ENCODE measurements around the gene MRTFA.
"Not testable (repeated sequence)": the region's sequence is repeated elsewhere in the genome, so short reads cannot be mapped to it uniquely, and the experiment has no call there.

Gene MRTFA

DNA sequence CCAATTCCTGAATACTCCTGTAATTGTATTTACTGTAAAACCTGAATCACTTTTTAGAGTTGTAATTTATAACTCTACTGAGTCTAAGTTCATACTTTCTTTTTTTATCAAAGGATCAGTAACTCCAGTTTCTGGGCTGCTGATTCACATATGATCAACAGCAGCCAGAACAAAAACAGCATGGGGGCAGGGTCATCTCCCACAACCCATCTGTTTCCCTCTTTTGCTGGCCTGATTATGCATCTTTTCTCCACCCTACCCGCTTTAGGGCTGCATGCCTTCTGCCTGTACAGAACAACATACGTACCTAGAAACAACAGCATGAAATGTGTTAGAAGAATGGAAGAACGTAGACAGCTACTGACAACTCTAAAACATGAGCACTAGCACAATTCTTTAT lies 76.0 kb downstream of the MRTFA start:
- no peak for DNase-seq (ENCODE audit: low read depth in 2 of 2, low spot score in 1 of 2)

DNA sequence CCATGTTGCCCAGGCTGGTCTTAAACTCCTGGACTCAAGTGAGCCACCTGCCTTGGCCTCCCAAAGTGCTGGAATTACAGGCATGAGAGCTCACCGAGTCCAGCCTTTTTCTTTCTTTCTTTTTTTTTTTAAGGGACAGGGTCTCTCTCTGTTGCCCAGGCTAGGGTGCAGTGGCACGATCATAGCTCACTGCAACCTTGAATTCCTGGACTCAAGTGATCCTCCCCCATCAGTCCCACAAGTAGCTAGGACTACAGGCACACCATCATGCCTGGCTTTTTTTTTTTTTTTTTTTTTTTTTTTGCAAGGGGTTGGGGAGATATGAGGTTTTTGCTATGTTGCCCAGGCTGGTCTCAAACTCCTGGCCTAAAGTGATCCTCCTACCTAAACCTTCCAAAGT lies 78.5 kb downstream of the MRTFA start:
- no peak for DNase-seq (ENCODE audit: low read depth in 2 of 2, low spot score in 1 of 2)

DNA sequence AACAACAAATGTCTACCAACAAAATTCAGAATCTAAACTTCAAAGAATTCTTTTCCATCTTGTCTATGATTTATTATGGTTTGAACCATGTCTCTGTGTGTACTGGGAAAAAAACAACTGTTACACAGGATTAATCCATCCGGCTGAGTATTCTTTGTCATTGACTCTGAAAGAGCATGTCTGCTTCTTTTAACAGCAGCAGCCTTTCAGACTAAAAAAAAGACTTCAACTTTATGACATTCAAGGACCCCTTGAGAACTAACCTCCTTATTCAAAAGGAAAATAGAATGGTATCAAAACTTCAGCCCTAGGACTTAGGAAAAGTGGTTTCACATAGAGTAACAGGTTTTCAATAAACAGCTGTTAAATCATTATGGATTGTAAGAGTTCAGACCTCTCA lies 79.9 kb downstream of the MRTFA start:
- no peak for DNase-seq (ENCODE audit: low read depth in 2 of 2, low spot score in 1 of 2)

- DNase-seq (ENCODE audit: low read depth in 2 of 2, low spot score in 1 of 2) = not testable (repeated sequence)
Observed at GRCh38 chr22:40554023-40554422, 82.5 kb downstream of the MRTFA start.

DNA sequence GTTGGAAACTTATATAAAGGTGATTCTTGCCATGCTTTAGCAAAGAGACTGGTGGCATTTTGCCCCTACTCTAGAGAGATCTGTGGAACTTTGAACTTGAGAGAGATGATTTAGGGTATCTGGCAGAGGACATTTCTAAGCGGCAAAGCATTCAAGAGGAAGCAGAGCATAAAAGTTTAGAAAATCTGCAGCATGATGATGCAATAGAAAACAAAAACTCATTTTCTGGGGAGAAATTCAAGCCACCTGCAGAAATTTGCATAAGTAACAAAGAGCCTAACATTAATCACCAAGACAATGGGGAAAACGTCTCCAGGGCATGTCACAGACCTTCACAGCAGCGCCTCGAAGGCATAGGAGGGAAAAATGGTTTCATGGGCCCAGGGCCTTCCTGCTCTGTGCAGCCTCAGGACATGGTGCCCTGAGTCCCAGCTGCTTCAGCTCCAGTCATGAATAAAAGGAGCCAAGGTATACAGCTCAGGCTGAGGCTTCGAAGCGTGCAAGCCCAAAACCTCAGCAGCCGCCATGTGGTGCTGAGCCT lies 83.4 kb downstream of the MRTFA start:
- no peak for DNase-seq (ENCODE audit: low read depth in 2 of 2, low spot score in 1 of 2)

DNA sequence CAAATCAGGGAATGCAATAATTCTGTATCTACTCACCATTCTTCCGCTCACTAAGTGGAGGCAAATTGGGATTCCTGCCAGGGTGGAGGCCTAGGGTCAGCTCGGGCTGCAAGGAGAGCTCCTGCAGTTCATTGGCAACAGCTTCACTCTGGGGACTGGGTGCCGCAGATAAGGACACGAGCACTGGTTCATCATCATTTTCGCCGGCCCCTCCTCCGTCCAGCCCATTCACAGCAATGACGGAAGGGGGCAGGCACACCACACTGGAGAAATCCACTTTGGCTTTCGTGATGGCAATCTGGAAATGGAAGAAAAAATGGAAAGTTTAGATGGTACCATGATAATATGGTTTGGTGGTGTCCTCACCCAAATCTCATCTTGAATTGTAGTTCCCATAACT lies 84.4 kb downstream of the MRTFA start:
- DNase-seq (ENCODE audit: low read depth in 2 of 2, low spot score in 1 of 2) = no peak

DNA sequence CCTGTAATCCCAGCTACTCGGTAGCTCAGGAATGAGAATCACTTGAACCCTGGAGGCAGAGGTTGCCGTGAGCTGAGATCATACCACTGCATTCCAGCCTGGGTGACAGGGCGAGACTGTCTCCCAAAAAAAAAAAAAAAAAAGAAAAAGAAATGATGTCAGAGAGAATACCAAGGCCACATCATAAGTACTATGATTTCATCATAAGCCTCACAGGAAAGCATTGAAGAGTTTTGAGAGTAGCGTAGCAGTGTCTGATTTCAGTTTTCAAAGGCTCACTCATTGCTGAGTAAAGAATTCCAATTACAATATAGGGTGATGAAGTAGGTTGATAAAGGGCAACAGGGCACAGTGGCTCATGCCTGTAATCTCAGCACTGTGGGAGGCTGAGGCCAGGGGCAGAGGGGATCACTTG lies 88.8 kb downstream of the MRTFA start:
- DNase-seq (ENCODE audit: low read depth in 2 of 2, low spot score in 1 of 2) = no peak

DNA sequence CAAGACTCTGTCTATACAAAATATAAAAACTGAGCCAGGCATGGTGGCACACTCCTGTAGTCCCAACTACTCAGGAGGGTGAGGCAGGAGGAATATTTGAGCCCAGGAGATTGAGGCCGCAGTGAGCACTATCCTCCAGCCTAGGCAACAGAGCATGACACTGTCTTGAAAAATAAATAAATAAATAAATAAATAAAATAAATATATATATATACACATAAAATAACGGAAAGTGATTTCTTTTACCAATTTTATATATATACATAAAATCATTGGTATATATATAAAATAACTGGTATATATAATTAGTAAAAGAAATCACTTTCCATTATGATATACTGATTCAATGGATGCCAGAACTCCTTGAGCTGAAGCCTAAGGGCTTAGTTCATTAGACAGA lies 91.8 kb downstream of the MRTFA start:
- DNase-seq (ENCODE audit: low read depth in 2 of 2, low spot score in 1 of 2) = no peak

DNA sequence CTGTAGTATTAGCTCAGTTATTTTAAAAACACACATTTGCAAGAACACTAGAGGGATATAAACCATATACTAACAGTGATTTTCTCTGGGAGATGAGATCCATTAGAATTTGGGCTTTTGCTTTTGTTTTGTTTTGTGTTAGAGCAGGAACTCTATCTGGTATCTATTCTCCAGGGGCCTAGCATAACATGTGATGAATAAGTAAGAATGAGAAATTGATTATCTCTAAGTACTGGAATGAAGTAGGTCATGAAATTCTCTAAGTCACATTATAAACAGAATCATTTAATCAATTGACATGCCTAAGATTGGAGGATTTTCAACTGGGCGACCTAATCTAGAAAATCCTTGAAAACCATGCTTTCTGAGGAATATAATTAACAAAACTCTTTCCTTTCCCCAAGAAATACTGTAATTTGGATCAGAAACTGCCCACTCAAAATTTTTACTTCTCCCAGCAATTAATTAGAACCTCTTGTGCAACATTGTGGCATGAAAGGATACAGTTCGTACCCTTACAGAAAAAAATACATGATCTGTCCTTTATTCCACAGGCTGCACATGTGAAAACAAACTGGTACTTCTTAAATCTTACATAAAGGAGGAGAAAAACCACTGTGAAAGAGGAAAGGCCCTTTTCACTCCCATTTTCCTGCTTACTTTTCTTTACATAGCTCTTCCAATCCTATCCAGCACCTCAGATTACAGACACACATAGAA lies 93.5 kb downstream of the MRTFA start:
- DNase-seq (ENCODE audit: low read depth in 2 of 2, low spot score in 1 of 2) = no peak

- DNase-seq (ENCODE audit: low read depth in 2 of 2, low spot score in 1 of 2) = no peak
Observed at GRCh38 chr22:40541300-40541699, 95.2 kb downstream of the MRTFA start.

DNA sequence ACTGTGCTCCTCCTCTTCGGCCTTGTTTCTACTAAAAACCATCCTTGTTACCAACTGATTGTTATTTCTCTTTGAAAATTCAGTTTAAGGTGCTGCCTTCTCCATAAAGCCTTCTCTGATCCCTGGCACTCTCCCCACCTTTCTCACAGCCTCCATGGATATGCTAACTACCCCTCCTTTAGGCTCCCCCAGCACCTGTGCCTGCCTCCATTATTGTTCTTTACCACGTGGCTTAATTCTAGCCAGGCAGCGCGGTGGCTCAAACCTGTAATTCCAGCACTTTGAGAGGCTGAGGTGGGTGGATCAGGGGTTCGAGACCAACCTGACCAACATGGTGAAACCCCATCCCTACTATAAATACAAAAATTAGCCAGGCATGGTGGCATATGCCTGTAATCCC lies 96.3 kb downstream of the MRTFA start:
- no peak for DNase-seq (ENCODE audit: low read depth in 2 of 2, low spot score in 1 of 2)

GRCh38 chr22:40536149-40536548 lies 100.4 kb downstream of the MRTFA start:
- DNase-seq (ENCODE audit: low read depth in 2 of 2, low spot score in 1 of 2) = not testable (repeated sequence)

DNA sequence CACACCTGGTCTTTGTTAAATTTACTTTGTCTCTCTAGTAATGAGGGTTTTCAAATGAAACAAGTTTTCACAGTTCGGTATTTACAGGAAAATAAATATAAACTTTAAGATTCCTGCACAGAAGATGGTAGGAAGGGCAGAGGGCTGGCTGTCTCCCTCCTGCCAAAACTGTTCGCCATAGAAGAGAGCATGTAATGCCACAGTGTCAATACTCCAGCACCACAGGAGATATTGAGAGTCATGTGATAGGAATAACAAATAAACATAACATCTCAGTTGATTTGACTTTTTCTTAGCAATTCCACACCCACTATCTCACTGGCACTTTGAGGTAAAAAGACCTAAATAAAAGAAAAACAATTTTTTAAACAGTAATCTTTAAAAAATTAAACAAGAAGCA lies 100.9 kb downstream of the MRTFA start:
- no peak for DNase-seq (ENCODE audit: low read depth in 2 of 2, low spot score in 1 of 2)

GRCh38 chr22:40535189-40535512 lies 101.4 kb downstream of the MRTFA start:
- no peak for DNase-seq (ENCODE audit: low read depth in 2 of 2, low spot score in 1 of 2)

DNA sequence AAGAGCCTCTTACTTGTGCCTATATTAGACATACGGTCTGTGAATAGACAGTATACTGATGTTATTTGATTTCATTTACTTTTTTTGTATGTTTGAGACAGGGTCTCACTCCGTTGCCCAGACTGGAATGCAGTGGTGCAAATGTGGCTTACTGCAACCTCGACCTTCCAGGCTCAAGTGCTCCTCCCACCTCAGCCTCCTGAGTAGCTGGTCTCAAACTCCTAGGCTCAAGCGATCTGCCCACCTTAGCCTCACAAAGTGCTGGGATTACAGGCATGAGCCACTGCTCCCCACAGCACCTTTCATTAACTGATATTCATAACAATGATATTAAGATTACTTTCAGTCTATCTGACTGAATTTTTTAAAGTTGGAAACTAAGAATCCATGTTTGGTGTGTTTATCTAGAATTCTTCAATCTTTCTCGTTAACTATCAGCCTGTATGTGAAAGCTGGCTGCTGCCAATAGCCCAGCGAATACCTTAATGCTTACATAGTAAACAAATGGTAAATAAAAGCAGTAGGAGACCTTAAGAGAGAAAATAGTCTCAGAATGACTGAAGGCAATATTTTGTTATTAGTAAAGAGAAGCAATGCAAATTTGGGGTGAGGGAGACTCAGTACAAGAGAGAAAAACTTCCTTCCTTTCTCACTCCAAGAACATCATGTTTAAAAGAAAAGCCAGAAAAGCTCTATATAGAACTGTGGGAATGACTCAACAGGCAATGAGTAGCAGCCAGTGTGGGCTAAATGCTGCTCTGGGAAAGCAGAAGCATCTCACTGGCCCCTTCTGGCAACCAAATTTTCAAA lies 101.9 kb downstream of the MRTFA start:
- DNase-seq (ENCODE audit: low read depth in 2 of 2, low spot score in 1 of 2) = no peak

DNA sequence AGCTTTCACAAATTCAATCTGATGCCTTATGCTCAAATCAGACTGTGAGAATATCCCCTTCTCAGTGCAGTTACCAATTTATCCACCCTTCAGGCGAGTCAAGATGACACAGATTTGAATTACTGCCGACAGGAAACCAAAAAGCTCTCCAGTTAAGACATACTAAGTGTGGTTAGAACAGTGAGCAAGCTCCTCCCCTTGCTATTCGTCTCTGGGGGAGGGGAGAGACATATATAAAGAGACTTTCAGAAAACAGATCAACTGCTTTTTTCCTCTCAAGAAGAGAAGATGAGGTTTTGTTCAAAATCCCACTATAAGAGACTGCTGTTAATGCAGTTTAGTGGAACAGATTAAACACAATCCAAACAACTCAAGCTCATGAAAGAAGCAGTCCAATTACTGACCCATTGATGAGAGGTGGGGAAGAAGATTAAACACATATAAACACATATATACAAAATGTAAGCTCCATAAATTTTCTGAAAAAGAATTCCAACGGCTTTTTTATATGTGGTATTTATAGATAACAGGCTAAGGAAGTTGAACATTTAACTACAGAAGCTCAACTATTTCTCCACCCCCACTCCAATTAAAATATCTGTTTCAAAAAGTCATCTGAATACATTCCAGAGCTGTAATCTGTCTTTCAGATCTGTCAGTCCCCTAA lies 102.7 kb downstream of the MRTFA start:
- peak in 1 of 2 donors; percentile 26 for DNase-seq (ENCODE audit: low read depth in 2 of 2, low spot score in 1 of 2)

DNA sequence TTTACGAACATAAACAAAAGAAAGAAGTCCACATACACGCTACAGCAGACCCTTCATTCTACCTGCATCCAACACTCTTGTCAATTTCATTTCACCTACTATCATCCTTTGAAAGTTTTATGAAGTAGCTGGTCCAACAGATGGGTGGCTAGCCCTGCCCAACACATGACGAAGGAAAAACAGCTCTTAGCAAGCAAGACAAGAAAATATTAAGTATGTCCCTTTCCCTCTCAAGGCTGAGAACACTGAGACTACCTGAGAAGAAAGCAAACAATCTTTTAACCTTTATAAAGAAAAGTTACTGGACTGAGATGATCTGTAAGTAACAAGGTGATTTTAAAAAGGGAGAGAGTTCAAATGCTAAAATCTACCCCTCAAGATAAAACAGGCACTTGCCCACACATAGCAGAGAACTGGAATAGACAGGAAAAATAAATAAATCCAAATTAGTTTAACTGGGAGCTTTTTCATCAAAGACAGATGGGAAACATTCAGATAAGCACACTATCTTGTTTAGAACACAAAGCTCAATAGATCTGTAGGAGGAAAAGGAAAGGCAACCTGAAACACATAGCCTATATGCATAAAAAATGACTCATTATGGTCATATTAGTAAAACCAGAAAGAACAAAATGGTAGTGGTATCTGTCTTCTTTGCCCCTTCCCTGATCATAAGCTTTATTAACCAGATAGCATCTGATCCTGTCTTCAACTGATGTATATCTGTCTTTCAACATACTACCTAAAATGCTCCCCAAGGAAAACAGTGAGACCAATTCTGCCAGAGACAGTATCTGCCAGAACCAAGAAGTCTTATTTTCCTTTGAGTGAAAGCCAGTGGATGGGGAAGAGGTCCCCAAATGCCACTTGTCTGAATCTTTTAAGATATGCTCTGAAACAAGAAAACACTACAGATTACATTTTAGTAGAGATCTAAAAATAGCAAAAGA lies 104.3 kb downstream of the MRTFA start:
- DNase-seq (ENCODE audit: low read depth in 2 of 2, low spot score in 1 of 2) = no peak

- DNase-seq (ENCODE audit: low read depth in 2 of 2, low spot score in 1 of 2) = not testable (repeated sequence)
Observed at GRCh38 chr22:40530391-40530790, 106.1 kb downstream of the MRTFA start.

DNA sequence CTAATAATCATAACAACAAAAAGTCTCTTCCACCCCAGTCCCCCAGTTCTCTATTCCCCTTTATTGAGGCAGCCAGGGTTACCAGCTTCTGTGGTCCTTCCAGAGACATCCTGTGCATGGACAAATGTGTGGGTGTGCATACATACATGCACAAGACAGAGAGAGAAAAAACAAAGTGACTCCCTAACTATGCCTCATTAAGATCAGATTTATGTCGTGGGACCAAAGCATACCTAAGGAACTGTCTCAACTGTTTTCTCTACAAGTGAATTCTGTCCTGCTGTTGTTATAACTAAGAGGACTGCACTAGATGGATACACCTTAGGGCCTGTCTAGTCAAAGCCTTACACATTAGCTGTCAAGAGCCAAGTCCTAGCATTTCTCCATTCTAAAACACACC lies 106.7 kb downstream of the MRTFA start:
- DNase-seq (ENCODE audit: low read depth in 2 of 2, low spot score in 1 of 2) = no peak

- DNase-seq (ENCODE audit: low read depth in 2 of 2, low spot score in 1 of 2) = no peak
Observed at GRCh38 chr22:40526960-40527359, 109.6 kb downstream of the MRTFA start.
